ENCODE measurements around the gene STRBP.

Gene STRBP

GRCh38 chr9:123261006-123261677 lies 7.2 kb downstream of the STRBP start:
- TF ChIP-seq CTCF (IDR thresholded peaks at IDR 0.05; ENCODE audit: borderline replicate concordance, extremely low read depth, low read length, poor library complexity, severe bottlenecking) (no peak), EZH2 (IDR thresholded peaks at IDR 0.05; ENCODE audit: borderline replicate concordance, low read depth, low read length, severe bottlenecking) (no peak)
- Histone ChIP-seq H3K9me3 (ENCODE audit: insufficient read depth, low read length, severe bottlenecking) (no peaks in the 10 kb centered on the region), H3K27ac (ENCODE audit: low read length) (no peak overlapping the region), H3K4me2 (ENCODE audit: insufficient read depth, low read length) (no peak overlapping the region), H3K4me3 (ENCODE audit: low read depth in 1 of 2, low read length in 2 of 2) (no peak overlapping the region), H3K9ac (ENCODE audit: low read depth, low read length) (no peak overlapping the region), H3K36me3 (ENCODE audit: insufficient read depth, low read length) (no peaks in the 10 kb centered on the region), H3K27me3 (ENCODE audit: insufficient read depth, low read length, poor library complexity) (no peaks in the 10 kb centered on the region), H2AFZ (ENCODE audit: low read depth, low read length) (no peak overlapping the region), H3K79me2 (ENCODE audit: insufficient read depth, low read length) (peaks cover 61% of the 10 kb centered on the region), H3K4me1 (ENCODE audit: insufficient read depth, low read length) (peaks cover 5% of the 10 kb centered on the region), H4K20me1 (ENCODE audit: insufficient read depth, low read length) (peaks cover 26% of the 10 kb centered on the region)
- no peak for DNase-seq
- no peak for ATAC-seq (ENCODE audit: insufficient read depth, low read depth)

- no peaks in the 10 kb centered on the region for H3K4me1 ChIP-seq (ENCODE audit: insufficient read depth, low read length)
- ATAC-seq (ENCODE audit: insufficient read depth, low read depth) (no peak), DNase-seq (no peak)
- H3K79me2 ChIP-seq (ENCODE audit: insufficient read depth, low read length), result peaks cover 59% of the 10 kb centered on the region
- no peaks in the 10 kb centered on the region for H3K9me3 ChIP-seq (ENCODE audit: insufficient read depth, low read length, severe bottlenecking)
- H4K20me1 ChIP-seq (ENCODE audit: insufficient read depth, low read length), result peaks cover 19% of the 10 kb centered on the region; the same call in 1 of the 2 replicates
- H3K27ac ChIP-seq (ENCODE audit: low read length), result no peak overlapping the region
- H3K4me3 ChIP-seq (ENCODE audit: low read depth in 1 of 2, low read length in 2 of 2), result no peak overlapping the region
- H3K36me3 ChIP-seq (ENCODE audit: insufficient read depth, low read length), result no peaks in the 10 kb centered on the region
- no peaks in the 10 kb centered on the region for H3K27me3 ChIP-seq (ENCODE audit: insufficient read depth, low read length, poor library complexity)
- H3K9ac ChIP-seq (ENCODE audit: low read depth, low read length), result no peak overlapping the region
- H3K4me2 ChIP-seq (ENCODE audit: insufficient read depth, low read length), result no peak overlapping the region
- no peak overlapping the region for H2AFZ ChIP-seq (ENCODE audit: low read depth, low read length)
- TF ChIP-seq EZH2 (IDR thresholded peaks at IDR 0.05; ENCODE audit: borderline replicate concordance, low read depth, low read length, severe bottlenecking), result no peak
- no peak for TF ChIP-seq CTCF (IDR thresholded peaks at IDR 0.05; ENCODE audit: borderline replicate concordance, extremely low read depth, low read length, poor library complexity, severe bottlenecking)
Observed at GRCh38 chr9:123260340-123260739, 8.0 kb downstream of the STRBP start.

DNA sequence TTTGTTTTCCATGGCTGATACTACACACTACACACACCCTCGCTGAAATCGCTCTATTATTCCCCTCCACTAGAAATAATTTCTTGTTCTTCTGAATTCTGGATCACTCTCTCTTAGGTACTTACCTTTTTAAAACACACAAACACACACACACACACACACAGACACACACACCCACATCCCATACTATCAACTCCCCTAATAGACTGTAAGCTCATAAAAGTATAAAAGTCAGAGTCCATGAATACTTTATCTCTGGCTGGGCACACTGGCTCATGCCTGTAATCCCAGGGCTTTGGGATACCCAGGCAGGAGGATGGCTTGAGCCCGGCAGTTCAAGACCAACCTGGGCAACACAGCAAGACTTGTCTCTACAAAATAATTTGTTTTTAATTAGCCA lies 11.1 kb downstream of the STRBP start:
- TF ChIP-seq EZH2 (IDR thresholded peaks at IDR 0.05; ENCODE audit: borderline replicate concordance, low read depth, low read length, severe bottlenecking) (no peak), CTCF (IDR thresholded peaks at IDR 0.05; ENCODE audit: borderline replicate concordance, extremely low read depth, low read length, poor library complexity, severe bottlenecking) (no peak)
- no peak for ATAC-seq (ENCODE audit: insufficient read depth, low read depth)
- Histone ChIP-seq H3K4me3 (ENCODE audit: low read depth in 1 of 2, low read length in 2 of 2) (no peak overlapping the region), H3K4me2 (ENCODE audit: insufficient read depth, low read length) (no peak overlapping the region), H3K4me1 (ENCODE audit: insufficient read depth, low read length) (no peaks in the 10 kb centered on the region), H3K27ac (ENCODE audit: low read length) (no peak overlapping the region), H4K20me1 (ENCODE audit: insufficient read depth, low read length) (peaks cover 14% of the 10 kb centered on the region; the same call in 1 of the 2 replicates), H3K27me3 (ENCODE audit: insufficient read depth, low read length, poor library complexity) (no peaks in the 10 kb centered on the region), H3K9ac (ENCODE audit: low read depth, low read length) (no peak overlapping the region), H2AFZ (ENCODE audit: low read depth, low read length) (no peak overlapping the region), H3K36me3 (ENCODE audit: insufficient read depth, low read length) (no peaks in the 10 kb centered on the region), H3K79me2 (ENCODE audit: insufficient read depth, low read length) (peaks cover 54% of the 10 kb centered on the region), H3K9me3 (ENCODE audit: insufficient read depth, low read length, severe bottlenecking) (no peaks in the 10 kb centered on the region)
- no peak for DNase-seq
